IMR-90 (cell line): Measurements from ENCODE around the gene HOXA5. TPM values are rescaled to one million over a fixed set of nuclear protein-coding genes. Genes with fewer than 3 reads are reported as not detected.

Experiments used
- ATAC-seq: fragments of 200-7000 bp; cut with Tn5 transposase; 2 replicates; pipeline ENCODE4 v1.9.1; 2020; ENCODE audit warnings: low read depth, mild to moderate bottlenecking, moderate library complexity
- BruUV-seq: library from RNA; stranded (reverse); fragments of 400-500 nt; replicated peaks from 2 replicates; lab custom pipeline; 2021; lab: Mats Ljungman, UMichigan
- CTCF ChIA-PET: fragments of 300-600 bp; formaldehyde crosslinking; extraction: SDS; loops from one replicate; lab custom pipeline; 2021; ENCODE audit warnings: antibody characterized with exemption; lab: Yijun Ruan, JAX
- POLR2A ChIA-PET: fragments of 300-600 bp; sonication (Branson Sonifier 250); formaldehyde crosslinking; loops from one replicate; lab custom pipeline; 2022; ENCODE audit warnings: antibody characterized with exemption; ENCODE audit not compliant: unreplicated experiment; lab: Charles Lee
- DNase-seq: peaks from one replicate; pipeline ENCODE4 v3.0.0; 2013
- H2AFZ ChIP-seq: replicated peaks from 2 replicates; pipeline ENCODE3; 2013; ENCODE audit warnings: low read length, mild to moderate bottlenecking; ENCODE audit not compliant: poor library complexity
- H2AK5ac ChIP-seq: 2 replicates; pipeline ENCODE4 v1.6.1; 2013; ENCODE audit warnings: low read depth, low read length, inconsistent platforms
- H2AK9ac ChIP-seq: replicated peaks from 2 replicates; pipeline ENCODE3; 2013; ENCODE audit warnings: mild to moderate bottlenecking, low read depth, low read length, moderate library complexity; ENCODE audit not compliant: poor library complexity
- H2BK120ac ChIP-seq: 2 replicates; pipeline ENCODE4 v1.6.1; 2013; ENCODE audit warnings: low read depth, low read length, inconsistent platforms
- H2BK15ac ChIP-seq: 3 replicates; pipeline ENCODE4 v1.6.1; 2013; ENCODE audit warnings: low read depth, low read length, inconsistent platforms
- H2BK20ac ChIP-seq: 2 replicates; pipeline ENCODE4 v1.6.1; 2013; ENCODE audit warnings: low read depth, mild to moderate bottlenecking, inconsistent platforms, low read length, moderate library complexity
- H2BK5ac ChIP-seq: 2 replicates; pipeline ENCODE4 v1.6.1; 2013; ENCODE audit warnings: mild to moderate bottlenecking, low read depth, low read length, inconsistent platforms; ENCODE audit not compliant: poor library complexity, severe bottlenecking
- H3K14ac ChIP-seq: replicated peaks from 2 replicates; pipeline ENCODE4 v1.6.1; 2013; ENCODE audit warnings: low read depth, low read length, inconsistent platforms
- H3K18ac ChIP-seq: 2 replicates; pipeline ENCODE4 v1.6.1; 2013; ENCODE audit warnings: low read depth, low read length, control low read depth
- H3K23ac ChIP-seq: 2 replicates; pipeline ENCODE4 v1.6.1; 2013; ENCODE audit warnings: low read depth, low read length, inconsistent platforms
- H3K27ac ChIP-seq: 2 replicates; pipeline ENCODE4 v1.5.1; 2013; ENCODE audit warnings: mild to moderate bottlenecking, control low read depth, low read length; ENCODE audit not compliant: insufficient read depth
- H3K27me3 ChIP-seq: 2 replicates; pipeline ENCODE4 v1.6.1; 2013; ENCODE audit warnings: low read length; ENCODE audit not compliant: control insufficient read depth, insufficient read depth
- H3K36me3 ChIP-seq: 2 replicates; pipeline ENCODE4 v1.6.1; 2013; ENCODE audit warnings: low read length, mixed read lengths; ENCODE audit not compliant: control insufficient read depth, insufficient read depth
- H3K4ac ChIP-seq: 2 replicates; pipeline ENCODE4 v1.6.1; 2013; ENCODE audit warnings: low read depth, low read length, inconsistent platforms
- H3K4me1 ChIP-seq: 2 replicates; pipeline ENCODE4 v1.6.1; 2013; ENCODE audit warnings: low read length, mixed read lengths; ENCODE audit not compliant: control insufficient read depth, insufficient read depth
- H3K4me2 ChIP-seq: 2 replicates; pipeline ENCODE4 v1.6.1; 2013; ENCODE audit warnings: low read depth, mild to moderate bottlenecking, control low read depth, low read length, moderate library complexity
- H3K4me3 ChIP-seq: 2 replicates; pipeline ENCODE4 v1.5.1; 2013; ENCODE audit warnings: low read depth, mild to moderate bottlenecking, control low read depth, low read length, moderate library complexity; ENCODE audit not compliant: insufficient read depth
- H3K56ac ChIP-seq: 2 replicates; pipeline ENCODE4 v1.6.1; 2013; ENCODE audit warnings: low read length, inconsistent platforms; ENCODE audit not compliant: insufficient read depth; ENCODE audit errors: extremely low read depth
- H3K79me1 ChIP-seq, 2 experiments: 2 replicates each; pipeline ENCODE4 v1.6.1; 2013; ENCODE audit warnings: low read length in 2 of 2, inconsistent platforms in 1 of 2, low read depth in 1 of 2
- H3K9ac ChIP-seq: 2 replicates; pipeline ENCODE4 v1.6.1; 2013; ENCODE audit warnings: low read depth, low read length, control low read depth
- H3K9me1 ChIP-seq: 2 replicates; pipeline ENCODE4 v1.6.1; 2013; ENCODE audit warnings: low read length, inconsistent platforms; ENCODE audit not compliant: insufficient read depth
- H3K9me3 ChIP-seq: 2 replicates; pipeline ENCODE4 v1.6.1; 2013; ENCODE audit warnings: low read length; ENCODE audit not compliant: control insufficient read depth, insufficient read depth
- H4K20me1 ChIP-seq: 2 replicates; pipeline ENCODE4 v1.6.1; 2013; ENCODE audit warnings: low read length, inconsistent platforms; ENCODE audit not compliant: insufficient read depth
- H4K5ac ChIP-seq: 2 replicates; pipeline ENCODE4 v1.6.1; 2013; ENCODE audit warnings: mild to moderate bottlenecking, low read depth, low read length, control low read depth
- H4K8ac ChIP-seq, 2 experiments: 2 replicates each; pipeline ENCODE4 v1.6.1; 2013; ENCODE audit warnings: low read depth in 2 of 2, low read length in 2 of 2, control low read depth in 1 of 2, inconsistent platforms in 1 of 2
- H4K91ac ChIP-seq: 2 replicates; pipeline ENCODE4 v1.6.1; 2013; ENCODE audit warnings: low read depth, low read length, inconsistent platforms; ENCODE audit not compliant: insufficient read depth
- BHLHE40 ChIP-seq: fragments of 150-350 bp; IDR thresholded peaks from 2 replicates; pipeline ENCODE4 v1.6.1; 2016; ENCODE audit warnings: mild to moderate bottlenecking, low read depth, low read length
- CHD1 ChIP-seq: IDR thresholded peaks from 2 replicates; pipeline ENCODE4 v1.6.1; 2012; ENCODE audit warnings: low read depth, low read length, improper control_type of control experiment
- CTCF ChIP-seq: conservative IDR thresholded peaks from 2 replicates; pipeline ENCODE4 v1.5.1; 2012; ENCODE audit warnings: mild to moderate bottlenecking, low read depth, low read length, improper control_type of control experiment
- ELK1 ChIP-seq: fragments of 150-350 bp; IDR thresholded peaks from 2 replicates; pipeline ENCODE4 v1.6.1; 2016; ENCODE audit warnings: low read depth, mild to moderate bottlenecking, low read length, moderate library complexity, borderline replicate concordance
- MAFK ChIP-seq: IDR thresholded peaks from 2 replicates; pipeline ENCODE4 v1.6.1; 2012; ENCODE audit warnings: low read depth, low read length, improper control_type of control experiment
- MAZ ChIP-seq: IDR thresholded peaks from 2 replicates; pipeline ENCODE4 v1.6.1; 2012; ENCODE audit warnings: low read depth, mild to moderate bottlenecking, low read length, improper control_type of control experiment, moderate library complexity, borderline replicate concordance
- NFE2L2 ChIP-seq: fragments of 150-350 bp; IDR thresholded peaks from 2 replicates; pipeline ENCODE4 v1.6.1; 2016; ENCODE audit warnings: low read depth, mild to moderate bottlenecking, low read length
- POLR2A ChIP-seq: IDR thresholded peaks from 2 replicates; pipeline ENCODE4 v1.6.1; 2012; ENCODE audit warnings: mild to moderate bottlenecking, low read depth, low read length
- SMC3 ChIP-seq: fragments of 150-350 bp; IDR thresholded peaks from 2 replicates; pipeline ENCODE4 v1.6.1; 2016; ENCODE audit warnings: low read depth, mild to moderate bottlenecking, antibody characterized with exemption, low read length, moderate library complexity
- USF2 ChIP-seq: fragments of 150-350 bp; IDR thresholded peaks from 2 replicates; pipeline ENCODE4 v1.6.1; 2017; ENCODE audit warnings: mild to moderate bottlenecking, antibody characterized with exemption, low read length, low read depth
- WGBS, 2 experiments: methylation state at CpG; one replicate each; pipeline versions ENCODE4 v1.1.5 to v1.1.7; 2013; ENCODE audit warnings: missing lambda C conversion rate in 2 of 2; ENCODE audit not compliant: insufficient read length in 1 of 2; ENCODE audit errors: extremely low coverage in 2 of 2; 5-methylcytosine and 5-hydroxymethylcytosine counted together
- dilution Hi-C: fragments of 300-500 bp; cut with HindIII; formaldehyde crosslinking; loops from one replicate; pipeline ENCODE4 v1.14.3; 2018; ENCODE audit warnings: low sequenced_read_pairs; ENCODE audit not compliant: unreplicated experiment
- in situ Hi-C: fragments of 300-500 bp; cut with MboI; formaldehyde crosslinking; loops from 3 replicates; pipeline ENCODE4 v1.14.3; 2019; ENCODE audit warnings: low sequenced_read_pairs, inconsistent platforms, mixed read lengths
- intact Hi-C: fragments of 100-400 bp; cut with micrococcal nuclease; formaldehyde crosslinking; loops from 2 replicates; pipeline ENCODE4 v1.10.0; 2022
- polyA plus RNA-seq, 3 experiments: library from polyadenylated mRNA; depleted of rRNA; stranded (reverse); fragments of >200 nt; gene quantifications; 2 replicates each; pipeline ENCODE4 v1.2.3, GENCODE V29; 2012; ENCODE audit warnings: low replicate concordance in 1 of 3
- total RNA-seq: library from RNA; depleted of rRNA; stranded (reverse); fragments of >200 nt; gene quantifications from 2 replicates; pipeline ENCODE4 v1.2.3, GENCODE V29; 2012

HOXA5 gene
- total and polyA plus RNA-seq, 2 of the 4 experiments (the other 2 are of a cell fraction) = 19.9 to 29.4 TPM

GRCh38 chr7:27165089-27165995, 21.9 kb upstream of the HOXA5 start, which contains the start of gene HOXA9:
TSS of gene HOXA9 (minus strand) at chr7:27165537. CDS start at chr7:27165457, 80 bp downstream.
- CTCF ChIA-PET = interaction anchor here (1.6 kb wide), 1 partner anchor 31 kb away, joined by 3 read pairs; no protein-coding TSS in a partner anchor
- Histone ChIP-seq H2BK15ac (no peak within 1 kb of the TSS), H3K56ac (no peak within 1 kb of the TSS), H2AFZ (peak within 1 kb of the TSS; percentile 88), H3K27me3 (peaks cover 73% of the 10 kb centered on the region), H4K20me1 (0 out of 2 replicates have a peak, but pooled peaks cover 3% of the 10 kb centered on the region), H4K91ac (no peak within 1 kb of the TSS), H3K79me1 (no peaks in the 10 kb centered on the region), H2AK5ac (no peak within 1 kb of the TSS), H4K5ac (no peak within 1 kb of the TSS), H3K4ac (no peak within 1 kb of the TSS), H3K14ac (no peak within 1 kb of the TSS), H3K9me1 (no peaks in the 10 kb centered on the region), H3K4me3 (peak within 1 kb of the TSS; percentile 44), H3K23ac (no peak within 1 kb of the TSS), H3K27ac (no peak within 1 kb of the TSS), H2BK20ac (no peak within 1 kb of the TSS), H3K18ac (no peak within 1 kb of the TSS), H3K4me1 (no peaks in the 10 kb centered on the region; the same call in 1 of the 2 replicates), H3K9ac (no peak within 1 kb of the TSS), H3K9me3 (peaks cover 21% of the 10 kb centered on the region), H2AK9ac (peak within 1 kb of the TSS; percentile 59), H4K8ac (no peak within 1 kb of the TSS), H2BK120ac (no peak within 1 kb of the TSS), H3K36me3 (no peaks in the 10 kb centered on the region), H2BK5ac (no peak within 1 kb of the TSS), H3K4me2 (peak within 1 kb of the TSS; percentile 60)
- no TSS peak for BruUV-seq
- DNase-seq = peak; percentile 61
- dilution Hi-C loops (no loop called here), intact Hi-C loops (loop anchor here (10.0 kb wide), 1 partner anchor 1911 kb away; no protein-coding TSS in a partner anchor), in situ Hi-C loops (no loop called here)
- POLR2A ChIA-PET = interaction anchor here (0.6 kb wide), 1 partner anchor 695 kb away, joined by 3 read pairs; no protein-coding TSS in a partner anchor
- 2% methylated on average over 27 of the region's 82 CpGs; no CpG with 5 or more reads in 1 of the 2 experiments for WGBS, 2 experiments
- ATAC-seq = no peak
- TF ChIP-seq BHLHE40 (peak; percentile 46; the same call in 1 of the 2 replicates), MAZ (no peak), CTCF (no peak), MAFK (no peak), USF2 (peak; percentile 94), SMC3 (no peak), CHD1 (no peak), ELK1 (no peak), POLR2A (no peak), NFE2L2 (no peak)
